Neural crest cell (in vitro differentiated cells): ENCODE measurements around the gene LRRN4CL. TPM values are rescaled to one million over a fixed set of nuclear protein-coding genes. Genes with fewer than 3 reads are reported as not detected.
A peak's percentile ranks its signal among the peaks of the same experiment; 100 is the strongest.
"Not testable (repeated sequence)": the region's sequence is repeated elsewhere in the genome, so short reads cannot be mapped to it uniquely, and the experiment has no call there.

Source experiments
- DNase-seq: peaks from one replicate; pipeline ENCODE4 v3.0.0; 2021; ENCODE audit warnings: low read depth, mixed read lengths, low spot score
- H3K27ac Mint-ChIP-seq: one replicate; pipeline ENCODE4 v1.8.0; 2021; ENCODE audit warnings: mild to moderate bottlenecking, mixed read lengths; ENCODE audit not compliant: unreplicated experiment
- H3K27me3 Mint-ChIP-seq: 2 replicates; pipeline ENCODE4 v1.8.0; 2021; ENCODE audit warnings: low read depth, mild to moderate bottlenecking, mixed read lengths
- H3K36me3 Mint-ChIP-seq: 2 replicates; pipeline ENCODE4 v1.8.0; 2021; ENCODE audit warnings: low read depth, mild to moderate bottlenecking, mixed read lengths
- H3K4me1 Mint-ChIP-seq: 2 replicates; pipeline ENCODE4 v1.8.0; 2021; ENCODE audit warnings: mixed read lengths
- H3K4me3 Mint-ChIP-seq: one replicate; pipeline ENCODE4 v1.8.0; 2021; ENCODE audit warnings: mild to moderate bottlenecking, mixed read lengths
- H3K9me3 Mint-ChIP-seq: 2 replicates; pipeline ENCODE4 v1.8.0; 2021; ENCODE audit warnings: mixed read lengths
- long read RNA-seq: library from polyadenylated mRNA; unstranded; transcript quantifications from one replicate; pipeline ENCODE4 v2.0.0, GENCODE V29; 2020
- total RNA-seq: library from RNA; stranded (reverse); gene quantifications from 2 replicates; pipeline ENCODE4 v1.2.1, GENCODE V29; 2021
- TF ChIP-seq, protein P1 (sequence below): fragments of 200-600 bp; sonication (generic); conservative IDR thresholded peaks from 2 replicates; pipeline ENCODE4 v1.5.0; 2021; ENCODE audit warnings: antibody characterized with exemption, mild to moderate bottlenecking

The LRRN4CL gene
- 1.6 and 1.8 TPM in 2 replicates for total RNA-seq
- long read RNA-seq = 0 reads

DNA sequence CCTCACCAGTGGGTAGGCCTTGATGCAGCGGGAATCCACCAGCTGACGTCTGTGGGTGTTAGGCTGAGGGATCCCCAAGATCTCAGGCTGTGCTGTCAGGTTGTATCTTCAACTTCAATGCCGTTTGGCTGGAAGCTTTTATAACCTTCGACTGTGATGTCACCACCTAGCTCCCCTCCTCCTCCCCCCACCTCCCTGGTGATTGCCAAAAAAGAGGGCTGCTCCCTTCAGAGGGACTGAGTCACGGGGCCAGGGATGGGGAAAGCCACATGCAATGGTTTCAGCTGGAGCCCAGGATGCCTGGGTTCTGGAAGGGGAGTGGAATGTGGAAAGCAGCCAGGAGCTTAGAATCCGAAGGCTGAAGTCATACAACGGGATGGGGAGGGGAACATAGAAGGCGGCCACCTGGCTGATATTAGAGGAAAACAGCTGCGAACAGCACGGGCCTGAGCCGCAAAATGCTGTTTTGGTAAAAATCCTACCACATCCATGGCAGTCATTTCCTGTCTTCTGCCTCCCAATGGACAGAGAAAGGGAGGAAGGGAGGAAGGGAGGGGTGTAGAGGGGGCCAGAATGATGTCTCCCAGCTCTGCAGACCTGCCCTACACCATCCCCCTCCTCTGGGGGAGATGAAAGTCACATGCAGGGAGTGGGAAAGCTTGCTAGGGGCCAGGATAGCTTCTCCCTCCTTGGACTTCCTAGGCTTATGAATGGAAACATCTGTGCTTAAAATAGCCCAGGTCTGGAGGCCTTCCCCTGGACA lies at the start of gene LRRN4CL:
Gene LRRN4CL, minus strand, starts transcription at position 110 of the 763 bp plus-strand sequence. CDS start 1,022 bp downstream, outside the sequence.
- H3K4me1 Mint-ChIP-seq = peaks cover 19% of the 10 kb centered on the region
- DNase-seq = no peak
- peaks cover 7% of the 10 kb centered on the region for H3K36me3 Mint-ChIP-seq
- H3K27ac Mint-ChIP-seq = peak within 1 kb of the TSS; percentile 81
- H3K27me3 Mint-ChIP-seq = no peaks in the 10 kb centered on the region
- no peaks in the 10 kb centered on the region for H3K9me3 Mint-ChIP-seq
- TF ChIP-seq, protein P1, sequence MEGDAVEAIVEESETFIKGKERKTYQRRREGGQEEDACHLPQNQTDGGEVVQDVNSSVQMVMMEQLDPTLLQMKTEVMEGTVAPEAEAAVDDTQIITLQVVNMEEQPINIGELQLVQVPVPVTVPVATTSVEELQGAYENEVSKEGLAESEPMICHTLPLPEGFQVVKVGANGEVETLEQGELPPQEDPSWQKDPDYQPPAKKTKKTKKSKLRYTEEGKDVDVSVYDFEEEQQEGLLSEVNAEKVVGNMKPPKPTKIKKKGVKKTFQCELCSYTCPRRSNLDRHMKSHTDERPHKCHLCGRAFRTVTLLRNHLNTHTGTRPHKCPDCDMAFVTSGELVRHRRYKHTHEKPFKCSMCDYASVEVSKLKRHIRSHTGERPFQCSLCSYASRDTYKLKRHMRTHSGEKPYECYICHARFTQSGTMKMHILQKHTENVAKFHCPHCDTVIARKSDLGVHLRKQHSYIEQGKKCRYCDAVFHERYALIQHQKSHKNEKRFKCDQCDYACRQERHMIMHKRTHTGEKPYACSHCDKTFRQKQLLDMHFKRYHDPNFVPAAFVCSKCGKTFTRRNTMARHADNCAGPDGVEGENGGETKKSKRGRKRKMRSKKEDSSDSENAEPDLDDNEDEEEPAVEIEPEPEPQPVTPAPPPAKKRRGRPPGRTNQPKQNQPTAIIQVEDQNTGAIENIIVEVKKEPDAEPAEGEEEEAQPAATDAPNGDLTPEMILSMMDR = no peak
- peak within 1 kb of the TSS; percentile 17 for H3K4me3 Mint-ChIP-seq

DNA sequence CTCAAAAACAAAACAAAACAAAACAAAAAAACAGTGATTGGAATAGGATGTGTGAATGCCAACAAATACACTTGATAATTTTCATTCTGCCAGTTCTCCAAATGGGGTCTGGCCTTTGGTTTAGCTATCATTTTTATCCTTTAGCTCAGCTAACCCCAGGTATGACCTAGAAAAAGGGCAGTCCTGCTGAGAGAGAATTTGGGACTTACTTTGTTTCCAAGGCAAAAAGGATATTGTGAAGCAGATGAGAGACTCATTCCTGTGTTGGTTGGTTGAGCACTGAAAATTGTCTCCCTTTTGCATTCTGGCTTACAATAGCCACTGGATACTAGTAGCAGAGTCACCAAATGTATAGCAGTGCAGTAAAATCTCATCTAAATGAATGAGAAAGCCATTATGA lies 47.9 kb upstream of the LRRN4CL start:
- Mint-ChIP-seq H3K4me1 (no peaks in the 10 kb centered on the region), H3K4me3 (no peak overlapping the region), H3K9me3 (no peaks in the 10 kb centered on the region), H3K27me3 (no peaks in the 10 kb centered on the region), H3K27ac (no peak overlapping the region), H3K36me3 (peaks cover 2% of the 10 kb centered on the region)
- TF ChIP-seq, protein P1 = no peak
- no peak for DNase-seq

DNA sequence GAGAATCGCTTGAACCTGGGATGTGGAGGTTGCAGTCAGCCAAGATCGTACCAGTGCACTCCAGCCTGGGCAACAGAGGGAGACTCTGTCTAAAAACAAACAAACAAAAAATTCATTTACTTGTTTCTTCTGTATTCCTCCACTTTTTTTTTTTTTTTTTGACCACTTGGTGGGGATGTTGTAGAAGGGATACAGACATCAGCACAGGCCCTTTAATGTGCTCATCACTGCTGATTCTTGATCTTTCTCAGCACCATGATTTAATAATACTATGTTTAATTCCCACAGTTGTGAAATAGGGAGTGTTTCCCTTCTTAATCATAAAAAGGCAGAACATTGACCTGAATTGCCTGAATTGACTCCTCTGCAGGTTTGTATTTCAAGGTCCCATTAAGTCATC lies 43.5 kb upstream of the LRRN4CL start:
- Mint-ChIP-seq H3K9me3 (no peaks in the 10 kb centered on the region), H3K27me3 (no peaks in the 10 kb centered on the region), H3K4me3 (peak overlapping the region; percentile 34), H3K4me1 (peaks cover 9% of the 10 kb centered on the region), H3K27ac (no peak overlapping the region), H3K36me3 (peaks cover 2% of the 10 kb centered on the region)
- DNase-seq = no peak
- TF ChIP-seq, protein P1 = peak; percentile 47

DNA sequence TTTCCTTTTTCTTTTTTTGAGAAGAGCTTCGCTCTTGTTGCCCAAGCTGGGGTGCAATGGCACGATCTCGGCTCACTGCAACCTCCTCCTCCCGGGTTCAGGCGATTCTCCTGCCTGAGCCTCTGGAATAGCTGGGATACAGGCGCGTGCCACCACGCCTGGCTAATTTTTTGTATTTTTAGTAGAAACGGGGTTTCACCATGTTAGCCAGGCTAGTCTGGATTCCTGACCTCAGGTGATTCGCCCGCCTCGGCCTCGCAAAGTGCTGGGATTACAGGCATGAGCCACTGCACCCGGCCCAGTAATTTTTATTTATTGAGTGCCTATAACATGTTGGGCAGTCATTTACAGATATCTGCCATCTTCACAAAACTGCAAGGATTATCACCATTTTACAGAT lies 40.7 kb upstream of the LRRN4CL start:
- Mint-ChIP-seq H3K4me3 (peak overlapping the region; percentile 97), H3K4me1 (peaks cover 20% of the 10 kb centered on the region), H3K27ac (peak overlapping the region; percentile 78)
- not testable (repeated sequence) for H3K27me3 Mint-ChIP-seq, H3K9me3 Mint-ChIP-seq, H3K36me3 Mint-ChIP-seq, DNase-seq

GRCh38 chr11:62728171-62728988 lies 39.0 kb upstream of the LRRN4CL start, which contains the start of gene TTC9C:
TSS of gene TTC9C (plus strand) at chr11:62728486. CDS start at chr11:62728849, 363 bp downstream.
- Mint-ChIP-seq H3K4me3 (peak within 1 kb of the TSS; percentile 97), H3K27me3 (no peaks in the 10 kb centered on the region), H3K9me3 (no peaks in the 10 kb centered on the region), H3K36me3 (peaks cover 15% of the 10 kb centered on the region), H3K27ac (peak within 1 kb of the TSS; percentile 99), H3K4me1 (peaks cover 37% of the 10 kb centered on the region)
- peak; percentile 61 for DNase-seq
- TF ChIP-seq, protein P1 = no peak
